ENCODE results near the gene CACNA1B. TPM values are rescaled to one million over a fixed set of nuclear protein-coding genes. Genes with fewer than 3 reads are reported as not detected.
"Not testable (repeated sequence)": the region's sequence is repeated elsewhere in the genome, so short reads cannot be mapped to it uniquely, and the experiment has no call there.

Gene CACNA1B
- total RNA-seq, 2 experiments from 2014 or later, result not detected

- peaks cover 9% of the 10 kb centered on the region for H3K27me3 Mint-ChIP-seq
- H3K4me1 Mint-ChIP-seq, result peaks cover 2% of the 10 kb centered on the region
- no peaks in the 10 kb centered on the region for H3K9me3 Mint-ChIP-seq
- ChIA-PET POLR2A (no interaction called here), CTCF (no interaction called here)
- no peak overlapping the region for H3K27ac Mint-ChIP-seq
- no peak for DNase-seq
- no peaks in the 10 kb centered on the region for H3K36me3 Mint-ChIP-seq (ENCODE audit: low read depth)
- no peak overlapping the region for H3K4me3 Mint-ChIP-seq
These were observed 2.2 kb upstream of the CACNA1B start for GRCh38 chr9:137875354-137875753.

GRCh38 chr9:137875846-137876245, 1.7 kb upstream of the CACNA1B start:
- H3K27me3 Mint-ChIP-seq, result peaks cover 9% of the 10 kb centered on the region
- H3K4me3 Mint-ChIP-seq, result no peak overlapping the region
- H3K4me1 Mint-ChIP-seq, result peaks cover 2% of the 10 kb centered on the region
- ChIA-PET POLR2A (no interaction called here), CTCF (no interaction called here)
- no peak overlapping the region for H3K27ac Mint-ChIP-seq
- H3K9me3 Mint-ChIP-seq, result no peaks in the 10 kb centered on the region
- no peaks in the 10 kb centered on the region for H3K36me3 Mint-ChIP-seq (ENCODE audit: low read depth)
- no peak for DNase-seq

GRCh38 chr9:137876269-137876668, 1.3 kb upstream of the CACNA1B start:
- Mint-ChIP-seq H3K36me3 (ENCODE audit: low read depth) (no peaks in the 10 kb centered on the region), H3K27me3 (peaks cover 9% of the 10 kb centered on the region), H3K9me3 (no peaks in the 10 kb centered on the region), H3K4me3 (peak overlapping the region; percentile 27), H3K4me1 (peaks cover 2% of the 10 kb centered on the region), H3K27ac (no peak overlapping the region)
- ChIA-PET POLR2A (no interaction called here), CTCF (no interaction called here)
- DNase-seq, result no peak

- no peak overlapping the region for H3K4me3 Mint-ChIP-seq
These were observed 698 bp upstream of the CACNA1B start for GRCh38 chr9:137876781-137877386.

GRCh38 chr9:137878146-137878941, 762 bp downstream of the CACNA1B start:
- H3K4me3 Mint-ChIP-seq, result no peak overlapping the region
- no peaks in the 10 kb centered on the region for H3K9me3 Mint-ChIP-seq
- ChIA-PET POLR2A (no interaction called here), CTCF (no interaction called here)
- no peaks in the 10 kb centered on the region for H3K36me3 Mint-ChIP-seq (ENCODE audit: low read depth)
- H3K4me1 Mint-ChIP-seq, result peaks cover 2% of the 10 kb centered on the region
- peaks cover 9% of the 10 kb centered on the region for H3K27me3 Mint-ChIP-seq
- no peak overlapping the region for H3K27ac Mint-ChIP-seq
- no peak for DNase-seq

More at GRCh38 chr9:137876781-137877386, 698 bp upstream of the CACNA1B start:
- no peak for DNase-seq
- Mint-ChIP-seq H3K9me3 (no peaks in the 10 kb centered on the region), H3K27ac (no peak overlapping the region), H3K4me1 (peaks cover 2% of the 10 kb centered on the region), H3K36me3 (ENCODE audit: low read depth) (no peaks in the 10 kb centered on the region), H3K27me3 (peaks cover 9% of the 10 kb centered on the region)
- ChIA-PET CTCF (no interaction called here), POLR2A (no interaction called here)

GRCh38 chr9:137879052-137879451, 1.5 kb downstream of the CACNA1B start:
- Mint-ChIP-seq H3K36me3 (ENCODE audit: low read depth) (no peaks in the 10 kb centered on the region), H3K9me3 (no peaks in the 10 kb centered on the region), H3K27me3 (peaks cover 9% of the 10 kb centered on the region), H3K4me3 (no peak overlapping the region), H3K4me1 (peaks cover 2% of the 10 kb centered on the region), H3K27ac (no peak overlapping the region)
- CTCF ChIA-PET, result no interaction called here
- POLR2A ChIA-PET, result no interaction called here
- DNase-seq, result no peak

GRCh38 chr9:137879566-137880150, 2.1 kb downstream of the CACNA1B start:
- ChIA-PET CTCF (no interaction called here), POLR2A (no interaction called here)
- Mint-ChIP-seq H3K4me1 (peaks cover 2% of the 10 kb centered on the region), H3K36me3 (ENCODE audit: low read depth) (no peaks in the 10 kb centered on the region), H3K4me3 (no peak overlapping the region), H3K27me3 (peaks cover 9% of the 10 kb centered on the region), H3K27ac (no peak overlapping the region), H3K9me3 (no peaks in the 10 kb centered on the region)
- no peak for DNase-seq

GRCh38 chr9:137880160-137880975, 2.8 kb downstream of the CACNA1B start:
- ChIA-PET CTCF (no interaction called here), POLR2A (no interaction called here)
- H3K4me3 Mint-ChIP-seq, result no peak overlapping the region
- H3K9me3 Mint-ChIP-seq, result no peaks in the 10 kb centered on the region
- no peak for DNase-seq
- no peaks in the 10 kb centered on the region for H3K36me3 Mint-ChIP-seq (ENCODE audit: low read depth)
- no peak overlapping the region for H3K27ac Mint-ChIP-seq
- H3K4me1 Mint-ChIP-seq, result peaks cover 2% of the 10 kb centered on the region
- peaks cover 9% of the 10 kb centered on the region for H3K27me3 Mint-ChIP-seq

- POLR2A ChIA-PET, result no interaction called here
- CTCF ChIA-PET, result no interaction called here
- H3K4me1 Mint-ChIP-seq, result peaks cover 2% of the 10 kb centered on the region
These were observed 3.5 kb downstream of the CACNA1B start for GRCh38 chr9:137880976-137881530.

GRCh38 chr9:137881591-137882505, 4.3 kb downstream of the CACNA1B start:
- DNase-seq, result no peak
- Mint-ChIP-seq H3K27ac (no peak overlapping the region), H3K36me3 (ENCODE audit: low read depth) (no peaks in the 10 kb centered on the region), H3K9me3 (no peaks in the 10 kb centered on the region), H3K4me3 (no peak overlapping the region), H3K27me3 (no peaks in the 10 kb centered on the region), H3K4me1 (no peaks in the 10 kb centered on the region)
- POLR2A ChIA-PET, result no interaction called here
- CTCF ChIA-PET, result no interaction called here

More at GRCh38 chr9:137880976-137881530, 3.5 kb downstream of the CACNA1B start:
- H3K27ac Mint-ChIP-seq, result no peak overlapping the region
- no peak for DNase-seq
- no peaks in the 10 kb centered on the region for H3K9me3 Mint-ChIP-seq
- peaks cover 6% of the 10 kb centered on the region for H3K27me3 Mint-ChIP-seq
- no peaks in the 10 kb centered on the region for H3K36me3 Mint-ChIP-seq (ENCODE audit: low read depth)
- H3K4me3 Mint-ChIP-seq, result no peak overlapping the region

GRCh38 chr9:137882506-137882821, 4.9 kb downstream of the CACNA1B start:
- Mint-ChIP-seq H3K4me3 (no peak overlapping the region), H3K9me3 (no peaks in the 10 kb centered on the region), H3K27me3 (no peaks in the 10 kb centered on the region), H3K27ac (no peak overlapping the region), H3K36me3 (ENCODE audit: low read depth) (no peaks in the 10 kb centered on the region), H3K4me1 (no peaks in the 10 kb centered on the region)
- no peak for DNase-seq
- ChIA-PET POLR2A (no interaction called here), CTCF (no interaction called here)

- H3K4me3 Mint-ChIP-seq; H3K27ac Mint-ChIP-seq; POLR2A ChIA-PET; H3K9me3 Mint-ChIP-seq; DNase-seq; CTCF ChIA-PET; H3K4me1 Mint-ChIP-seq; H3K27me3 Mint-ChIP-seq; H3K36me3 Mint-ChIP-seq (ENCODE audit: low read depth): not testable (repeated sequence)
These were observed 6.4 kb downstream of the CACNA1B start for GRCh38 chr9:137883977-137884376.
